Tibial artery (tissue), 4 donors: ENCODE results near the gene GPR25.

ENCODE experiments used
- DNase-seq, 2 donors: peaks; one replicate each; pipeline ENCODE4 v3.0.0-alpha.2; 2019
- H3K27ac ChIP-seq, 2 donors: fragments of 200-600 bp; sonication (generic) in 1 of 2; 1 replicate in 1 of 2; 2 replicates in 1 of 2; pipeline ENCODE4 v1.5.1; 2018 to 2019; ENCODE audit warnings: mild to moderate bottlenecking in 1 of 2
- H3K27me3 ChIP-seq, 2 donors: fragments of 200-600 bp; sonication (generic) in 1 of 2; one replicate each; pipeline versions ENCODE4 v1.5.1 to v1.6.0; 2016 to 2019
- H3K36me3 ChIP-seq, 3 donors: fragments of 200-600 bp; sonication (generic) in 2 of 3; one replicate each; pipeline ENCODE4 v1.5.1; 2016 to 2019; ENCODE audit warnings: mild to moderate bottlenecking in 2 of 3
- H3K4me1 ChIP-seq, 4 donors: fragments of 200-600 bp; sonication (generic) in 2 of 4; 1 replicate in 3 of 4; 2 replicates in 1 of 4; pipeline ENCODE4 v1.5.1; 2016 to 2019
- H3K4me3 ChIP-seq, 2 donors: fragments of 200-600 bp; sonication (generic) in 1 of 2; 1 replicate in 1 of 2; 2 replicates in 1 of 2; pipeline ENCODE4 v1.5.1; 2018 to 2019; ENCODE audit warnings: mild to moderate bottlenecking in 2 of 2
- H3K9me3 ChIP-seq, 3 donors: fragments of 200-600 bp; sonication (generic) in 1 of 3; one replicate each; pipeline ENCODE4 v1.5.1; 2016 to 2019
- CTCF ChIP-seq, 2 experiments: fragments of 200-600 bp in 1 of 2; fragments of 450-650 bp in 1 of 2; IDR thresholded peaks; one replicate each; pipeline ENCODE4 v1.5.1; 2017 to 2019; ENCODE audit warnings: antibody characterized with exemption in 2 of 2, mild to moderate bottlenecking in 1 of 2, moderate library complexity in 1 of 2
- intact Hi-C: fragments of 100-400 bp; cut with DNase I; formaldehyde crosslinking; loops from one replicate; pipeline ENCODE4 v1.15.0; 2023; ENCODE audit warnings: low total_unique reads

Gene GPR25

GRCh38 chr1:200899451-200899915 lies 26.7 kb downstream of the GPR25 start:
- H3K27ac ChIP-seq = no peak overlapping the region
- intact Hi-C loops = no loop called here

GRCh38 chr1:200899954-200900867 lies 27.4 kb downstream of the GPR25 start:
- Histone ChIP-seq H3K27me3 (no peaks in the 10 kb centered on the region), H3K9me3 (no peaks in the 10 kb centered on the region), H3K4me3 (no peak overlapping the region), H3K36me3 (no peaks in the 10 kb centered on the region), H3K4me1 (no peaks in the 10 kb centered on the region), H3K27ac (no peak overlapping the region)
- DNase-seq = no peak
- TF ChIP-seq CTCF (IDR thresholded peaks at IDR 0.05) = no peak
- intact Hi-C loops = no loop called here

More at GRCh38 chr1:200899451-200899915, 26.7 kb downstream of the GPR25 start:
- H3K9me3 ChIP-seq = no peaks in the 10 kb centered on the region
- H3K36me3 ChIP-seq = no peaks in the 10 kb centered on the region
- H3K27me3 ChIP-seq = no peaks in the 10 kb centered on the region
- DNase-seq = no peak
- TF ChIP-seq CTCF (IDR thresholded peaks at IDR 0.05) = no peak
- H3K4me3 ChIP-seq = no peak overlapping the region
- no peaks in the 10 kb centered on the region for H3K4me1 ChIP-seq

- Histone ChIP-seq H3K4me3 (no peak overlapping the region), H3K36me3 (no peaks in the 10 kb centered on the region), H3K4me1 (no peaks in the 10 kb centered on the region), H3K27ac (no peak overlapping the region), H3K27me3 (no peaks in the 10 kb centered on the region), H3K9me3 (no peaks in the 10 kb centered on the region)
- intact Hi-C loops = no loop called here
- TF ChIP-seq CTCF (IDR thresholded peaks at IDR 0.05) = no peak
- no peak for DNase-seq
Observed at GRCh38 chr1:200900877-200901276, 28.1 kb downstream of the GPR25 start.

- no peaks in the 10 kb centered on the region for H3K27me3 ChIP-seq
- intact Hi-C loops = no loop called here
- H3K9me3 ChIP-seq = no peaks in the 10 kb centered on the region
- TF ChIP-seq CTCF (IDR thresholded peaks at IDR 0.05) = no peak
- no peaks in the 10 kb centered on the region for H3K36me3 ChIP-seq
- no peak overlapping the region for H3K4me3 ChIP-seq
- H3K4me1 ChIP-seq = no peaks in the 10 kb centered on the region
- no peak for DNase-seq
- H3K27ac ChIP-seq = no peak overlapping the region
Observed at GRCh38 chr1:200901350-200901749, 28.6 kb downstream of the GPR25 start.

GRCh38 chr1:200901796-200902444 lies 29.1 kb downstream of the GPR25 start:
- no peaks in the 10 kb centered on the region for H3K27me3 ChIP-seq
- intact Hi-C loops = no loop called here
- no peaks in the 10 kb centered on the region for H3K9me3 ChIP-seq
- H3K4me1 ChIP-seq = no peaks in the 10 kb centered on the region
- no peak for TF ChIP-seq CTCF (IDR thresholded peaks at IDR 0.05)
- no peak overlapping the region for H3K27ac ChIP-seq
- no peak overlapping the region for H3K4me3 ChIP-seq
- no peak for DNase-seq
- no peaks in the 10 kb centered on the region for H3K36me3 ChIP-seq
